Activated CD4-positive, alpha-beta memory T cell treated with anti-CD3 and anti-CD28 coated beads for 36 hours (primary cell): ENCODE measurements around the gene CLIC1. TPM values are rescaled to one million over a fixed set of nuclear protein-coding genes. Genes with fewer than 3 reads are reported as not detected.
A peak's percentile ranks its signal among the peaks of the same experiment; 100 is the strongest.

Source experiments
- CTCF ChIA-PET: fragments of 350-600 bp; sonication (Branson Sonifier 250); formaldehyde crosslinking; loops from one replicate; lab custom pipeline; 2021; ENCODE audit warnings: antibody characterized with exemption, inconsistent platforms; lab: Charles Lee
- POLR2A ChIA-PET: fragments of 350-600 bp; sonication (Branson Sonifier 250); formaldehyde crosslinking; loops from one replicate; lab custom pipeline; 2021; ENCODE audit warnings: antibody characterized with exemption; lab: Charles Lee
- DNase-seq: peaks from one replicate; pipeline ENCODE4 v3.0.0-alpha.2; 2020
- H3K27ac Mint-ChIP-seq: one replicate; pipeline ENCODE4 v1.8.0; 2021; ENCODE audit warnings: mixed read lengths
- H3K27me3 Mint-ChIP-seq: one replicate; pipeline ENCODE4 v1.8.0; 2021; ENCODE audit warnings: mixed read lengths
- H3K36me3 Mint-ChIP-seq: one replicate; pipeline ENCODE4 v1.8.0; 2021; ENCODE audit warnings: mixed read lengths
- H3K4me1 Mint-ChIP-seq: one replicate; pipeline ENCODE4 v1.8.0; 2021; ENCODE audit warnings: low read depth, mixed read lengths
- H3K4me3 Mint-ChIP-seq: one replicate; pipeline ENCODE4 v1.8.0; 2021; ENCODE audit warnings: mild to moderate bottlenecking, mixed read lengths
- H3K9me3 Mint-ChIP-seq: one replicate; pipeline ENCODE4 v1.8.0; 2021; ENCODE audit warnings: mixed read lengths
- intact Hi-C: fragments of 100-400 bp; cut with micrococcal nuclease; formaldehyde crosslinking; loops from one replicate; pipeline ENCODE4 v1.15.1; 2023
- total RNA-seq, 2 experiments: library from RNA; stranded (reverse); gene quantifications; one replicate each; pipeline ENCODE4 v1.2.3, GENCODE V29; 2021

Gene CLIC1
- total RNA-seq, 2 experiments from 2014 or later: 430 to 442 TPM

- Mint-ChIP-seq H3K27ac (peak overlapping the region; percentile 88), H3K4me1 (peaks cover 66% of the 10 kb centered on the region), H3K36me3 (peaks cover 55% of the 10 kb centered on the region), H3K27me3 (no peaks in the 10 kb centered on the region), H3K4me3 (peak overlapping the region; percentile 98), H3K9me3 (no peaks in the 10 kb centered on the region)
- ChIA-PET POLR2A (interaction anchor here (0.7 to 3.4 kb wide), 6 partner anchors 76 to 99 kb away, joined by 3 to 15 read pairs (median 8); partner anchors contain the start of genes HSPA1A, HSPA1B and HSPA1L), CTCF (interaction anchor here (1.1 to 8.1 kb wide), 8 partner anchors 34 to 94 kb away, joined by 3 to 67 read pairs (median 7); no protein-coding TSS in a partner anchor)
- DNase-seq: no peak
- intact Hi-C loops: loop anchor here (5.0 to 10.0 kb wide), 4 partner anchors 190 to 1172 kb away; partner anchors contain the start of genes ATP6V1G2, DXO, NFKBIL1 and PSMB8
Observed at GRCh38 chr6:31736768-31737314, 511 bp upstream of the CLIC1 start.

GRCh38 chr6:31734821-31735406, 1.4 kb downstream of the CLIC1 start:
- peak; percentile 76 for DNase-seq
- Mint-ChIP-seq H3K4me1 (peaks cover 65% of the 10 kb centered on the region), H3K4me3 (peak overlapping the region; percentile 98), H3K27me3 (no peaks in the 10 kb centered on the region), H3K27ac (peak overlapping the region; percentile 88), H3K36me3 (peaks cover 50% of the 10 kb centered on the region), H3K9me3 (no peaks in the 10 kb centered on the region)
- intact Hi-C loops: loop anchor here (5.0 to 10.0 kb wide), 4 partner anchors 188 to 1170 kb away; partner anchors contain the start of genes ATP6V1G2, DXO, NFKBIL1 and PSMB8
- ChIA-PET POLR2A (interaction anchor here (0.6 to 3.0 kb wide), 7 partner anchors 49 to 194 kb away, joined by 3 to 15 read pairs (median 3); partner anchors contain the start of genes DDX39B, HSPA1B and LSM2), CTCF (interaction anchor here (1.3 to 8.1 kb wide), 4 partner anchors 36 to 95 kb away, joined by 3 to 67 read pairs (median 7); partner anchors contain the start of gene LY6G5C)

GRCh38 chr6:31734247-31734820, 2.0 kb downstream of the CLIC1 start:
- ChIA-PET CTCF (interaction anchor here (0.6 to 8.1 kb wide), 3 partner anchors 37 to 461 kb away, joined by 3 to 67 read pairs (median 3); partner anchors contain the start of gene LY6G5C), POLR2A (interaction anchor here (0.7 to 3.0 kb wide), 4 partner anchors 73 to 193 kb away, joined by 3 to 15 read pairs (median 3); partner anchors contain the start of genes DDX39B, HSPA1B and LSM2)
- Mint-ChIP-seq H3K27me3 (no peaks in the 10 kb centered on the region), H3K27ac (peak overlapping the region; percentile 88), H3K36me3 (peaks cover 49% of the 10 kb centered on the region), H3K4me1 (peaks cover 64% of the 10 kb centered on the region), H3K4me3 (peak overlapping the region; percentile 98), H3K9me3 (no peaks in the 10 kb centered on the region)
- intact Hi-C loops: loop anchor here (10.0 kb wide), 2 partner anchors 240 to 1170 kb away; partner anchors contain the start of gene DXO
- DNase-seq: no peak

GRCh38 chr6:31733734-31734133, 2.6 kb downstream of the CLIC1 start:
- ChIA-PET CTCF (interaction anchor here (0.6 to 8.1 kb wide), 3 partner anchors 36 to 462 kb away, joined by 3 to 67 read pairs (median 6); no protein-coding TSS in a partner anchor), POLR2A (interaction anchor here (1.1 kb wide), 1 partner anchor 81 kb away, joined by 4 read pairs; the partner anchor contains the start of gene BAG6)
- Mint-ChIP-seq H3K36me3 (peaks cover 51% of the 10 kb centered on the region), H3K4me3 (peak overlapping the region; percentile 98), H3K27me3 (no peaks in the 10 kb centered on the region), H3K4me1 (peaks cover 64% of the 10 kb centered on the region), H3K9me3 (no peaks in the 10 kb centered on the region), H3K27ac (peak overlapping the region; percentile 88)
- intact Hi-C loops: loop anchor here (10.0 kb wide), 2 partner anchors 241 to 1169 kb away; partner anchors contain the start of gene DXO
- DNase-seq: no peak

- Mint-ChIP-seq H3K4me3 (no peak overlapping the region), H3K9me3 (no peaks in the 10 kb centered on the region), H3K27ac (no peak overlapping the region), H3K36me3 (peaks cover 51% of the 10 kb centered on the region), H3K27me3 (no peaks in the 10 kb centered on the region), H3K4me1 (peaks cover 59% of the 10 kb centered on the region)
- DNase-seq: no peak
- intact Hi-C loops: loop anchor here (10.0 kb wide), 2 partner anchors 243 to 1167 kb away; partner anchors contain the start of gene DXO
- POLR2A ChIA-PET: interaction anchor here (1.1 to 1.2 kb wide), 2 partner anchors 91 to 131 kb away, joined by 3 to 5 read pairs; no protein-coding TSS in a partner anchor
- CTCF ChIA-PET: interaction anchor here (1.4 to 3.6 kb wide), 4 partner anchors 38 to 99 kb away, joined by 5 to 30 read pairs (median 17); partner anchors contain the start of gene LY6G5C
Observed at GRCh38 chr6:31732029-31732428, 4.3 kb downstream of the CLIC1 start.

GRCh38 chr6:31730631-31731086, 5.7 kb downstream of the CLIC1 start:
- peaks cover 67% of the 10 kb centered on the region for H3K4me1 Mint-ChIP-seq
- H3K27me3 Mint-ChIP-seq: no peaks in the 10 kb centered on the region
- H3K9me3 Mint-ChIP-seq: no peaks in the 10 kb centered on the region
- intact Hi-C loops: loop anchor here (10.0 kb wide), 2 partner anchors 244 to 1166 kb away; partner anchors contain the start of gene DXO
- ChIA-PET CTCF (interaction anchor here (1.0 to 4.2 kb wide), 13 partner anchors 9 to 161 kb away, joined by 4 to 40 read pairs (median 6); partner anchors contain the start of genes ABHD16A, HSPA1A, HSPA1L and LSM2), POLR2A (interaction anchor here (1.5 to 2.5 kb wide), 2 partner anchors 8 to 104 kb away, joined by 5 to 11 read pairs; partner anchors contain the start of gene MSH5)
- DNase-seq: no peak
- no peak overlapping the region for H3K4me3 Mint-ChIP-seq
- peaks cover 46% of the 10 kb centered on the region for H3K36me3 Mint-ChIP-seq
- peak overlapping the region; percentile 10 for H3K27ac Mint-ChIP-seq

GRCh38 chr6:31729979-31730630, 6.2 kb downstream of the CLIC1 start:
- peaks cover 69% of the 10 kb centered on the region for H3K4me1 Mint-ChIP-seq
- H3K9me3 Mint-ChIP-seq: no peaks in the 10 kb centered on the region
- ChIA-PET POLR2A (interaction anchor here (0.7 to 2.5 kb wide), 4 partner anchors 9 to 104 kb away, joined by 3 to 11 read pairs (median 4); partner anchors contain the start of gene MSH5), CTCF (interaction anchor here (0.7 to 4.2 kb wide), 18 partner anchors 10 to 258 kb away, joined by 3 to 40 read pairs (median 5); partner anchors contain the start of genes ABHD16A, HSPA1A, HSPA1B and HSPA1L)
- H3K27me3 Mint-ChIP-seq: no peaks in the 10 kb centered on the region
- peak; percentile 69 for DNase-seq
- intact Hi-C loops: loop anchor here (1.0 to 10.0 kb wide), 3 partner anchors 39 to 1165 kb away; partner anchors contain the start of gene DXO
- H3K27ac Mint-ChIP-seq: no peak overlapping the region
- H3K36me3 Mint-ChIP-seq: peaks cover 42% of the 10 kb centered on the region
- H3K4me3 Mint-ChIP-seq: peak overlapping the region; percentile 80

- intact Hi-C loops: loop anchor here (1.0 kb wide), 1 partner anchor 40 kb away; no protein-coding TSS in a partner anchor
- ChIA-PET CTCF (interaction anchor here (0.6 to 4.2 kb wide), 17 partner anchors 10 to 134 kb away, joined by 3 to 40 read pairs (median 5); partner anchors contain the start of genes ABHD16A, HSPA1A, HSPA1B and HSPA1L), POLR2A (interaction anchor here (0.7 to 2.5 kb wide), 4 partner anchors 9 to 105 kb away, joined by 3 to 11 read pairs (median 4); partner anchors contain the start of gene MSH5)
- Mint-ChIP-seq H3K27me3 (no peaks in the 10 kb centered on the region), H3K27ac (peak overlapping the region; percentile 43), H3K36me3 (peaks cover 37% of the 10 kb centered on the region), H3K9me3 (no peaks in the 10 kb centered on the region), H3K4me3 (peak overlapping the region; percentile 80), H3K4me1 (peaks cover 69% of the 10 kb centered on the region)
- DNase-seq: peak; percentile 84
Observed at GRCh38 chr6:31729515-31729978, 6.8 kb downstream of the CLIC1 start.

GRCh38 chr6:31728767-31729514, 7.4 kb downstream of the CLIC1 start, which contains the start of gene DDAH2:
DDAH2 (minus strand) TSS chr6:31729299; CDS start chr6:31729161, 138 bp downstream.
- no peaks in the 10 kb centered on the region for H3K9me3 Mint-ChIP-seq
- H3K4me3 Mint-ChIP-seq: peak within 1 kb of the TSS; percentile 80
- peak within 1 kb of the TSS; percentile 43 for H3K27ac Mint-ChIP-seq
- peaks cover 63% of the 10 kb centered on the region for H3K4me1 Mint-ChIP-seq
- no peaks in the 10 kb centered on the region for H3K27me3 Mint-ChIP-seq
- no peak for DNase-seq
- CTCF ChIA-PET: interaction anchor here (0.6 to 4.2 kb wide), 14 partner anchors 11 to 134 kb away, joined by 3 to 40 read pairs (median 6); partner anchors contain the start of genes HSPA1B, LSM2, LY6G6D and MSH5
- POLR2A ChIA-PET: interaction anchor here (0.7 to 2.5 kb wide), 4 partner anchors 10 to 105 kb away, joined by 3 to 11 read pairs (median 4); partner anchors contain the start of gene MSH5
- H3K36me3 Mint-ChIP-seq: peaks cover 31% of the 10 kb centered on the region
- intact Hi-C loops: loop anchor here (1.0 kb wide), 1 partner anchor 40 kb away; no protein-coding TSS in a partner anchor
